Measurements from ENCODE around the gene CFAP73.

- no peak for TF ChIP-seq CTCF (conservative IDR thresholded peaks at IDR 0.05)
- no peak for TF ChIP-seq ZFX (IDR thresholded peaks at IDR 0.05)
Observed at GRCh38 chr12:113183030-113183589, 33.6 kb downstream of the CFAP73 start.
